Measurements from ENCODE around the gene ADAMTS9.

The ADAMTS9 gene

DNA sequence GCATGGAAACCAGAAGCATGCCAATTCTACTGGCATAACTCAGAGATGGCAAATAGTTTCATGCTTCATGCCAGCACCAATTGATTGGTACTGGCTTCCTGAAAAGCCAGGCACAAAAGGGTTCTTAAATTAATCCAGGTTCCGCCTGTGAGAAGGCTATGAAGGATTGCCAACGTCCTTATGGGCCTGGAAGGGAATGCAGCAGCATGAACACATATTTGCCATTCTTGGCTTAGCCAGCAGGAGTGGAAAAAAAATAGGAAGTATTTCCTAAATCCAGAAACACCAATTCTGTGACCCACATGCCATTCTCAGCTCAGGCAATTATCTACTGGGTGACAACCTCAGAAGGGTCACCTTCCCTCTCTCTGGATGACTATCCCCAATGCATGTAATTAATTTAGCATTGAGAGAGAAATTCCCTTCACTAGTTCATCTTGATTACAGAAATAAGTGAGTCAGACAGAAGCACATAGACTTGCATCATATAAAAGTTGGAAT, 36.0 kb downstream of the ADAMTS9 start:
- DNase-seq: no peak

GRCh38 chr3:64651303-64651702, 36.5 kb downstream of the ADAMTS9 start:
- DNase-seq: no peak

DNA sequence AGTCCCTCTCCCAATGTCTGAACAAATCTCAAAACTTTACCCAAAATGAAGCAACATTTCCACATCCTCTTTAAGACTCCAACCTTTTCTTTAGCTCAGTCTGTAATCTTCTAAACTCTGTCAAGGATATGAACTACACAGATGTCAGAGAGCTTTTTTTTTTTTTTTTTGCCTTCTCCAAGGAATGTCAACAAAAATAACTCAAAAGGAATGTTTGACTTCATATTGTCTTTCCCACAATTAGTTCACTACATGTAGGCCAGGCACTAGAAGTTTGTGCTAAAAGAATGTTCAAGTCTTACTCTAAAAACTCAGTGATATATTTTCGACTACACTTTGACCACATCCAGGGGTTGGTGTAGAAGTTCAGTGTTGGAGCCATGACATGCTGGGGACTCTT, 37.1 kb downstream of the ADAMTS9 start:
- DNase-seq: no peak

DNA sequence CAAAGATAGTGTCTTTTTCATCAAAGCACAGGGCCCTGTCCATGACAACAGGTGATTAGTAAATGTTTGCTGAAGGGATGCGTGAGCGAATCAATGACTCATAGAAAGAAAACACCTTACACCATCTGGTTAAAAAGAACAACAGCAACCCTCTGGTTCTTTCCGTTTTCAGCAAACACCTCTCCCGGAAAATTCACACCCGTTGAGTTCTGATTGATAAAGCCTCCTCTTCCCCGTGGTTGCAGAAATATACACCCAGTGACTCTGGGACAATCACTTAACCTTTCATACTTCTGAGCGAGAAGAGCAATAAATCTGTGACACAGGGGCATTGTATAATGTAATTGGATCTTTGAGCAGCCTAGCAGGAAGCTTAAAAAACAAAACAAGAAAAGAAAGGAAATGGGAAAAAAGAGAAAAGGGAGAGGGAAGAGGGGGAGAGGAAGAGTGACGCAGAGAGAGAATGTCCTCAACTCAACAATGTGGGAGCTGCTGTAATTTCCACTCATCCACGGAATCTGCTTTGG, 37.6 kb downstream of the ADAMTS9 start:
- no peak for DNase-seq

DNA sequence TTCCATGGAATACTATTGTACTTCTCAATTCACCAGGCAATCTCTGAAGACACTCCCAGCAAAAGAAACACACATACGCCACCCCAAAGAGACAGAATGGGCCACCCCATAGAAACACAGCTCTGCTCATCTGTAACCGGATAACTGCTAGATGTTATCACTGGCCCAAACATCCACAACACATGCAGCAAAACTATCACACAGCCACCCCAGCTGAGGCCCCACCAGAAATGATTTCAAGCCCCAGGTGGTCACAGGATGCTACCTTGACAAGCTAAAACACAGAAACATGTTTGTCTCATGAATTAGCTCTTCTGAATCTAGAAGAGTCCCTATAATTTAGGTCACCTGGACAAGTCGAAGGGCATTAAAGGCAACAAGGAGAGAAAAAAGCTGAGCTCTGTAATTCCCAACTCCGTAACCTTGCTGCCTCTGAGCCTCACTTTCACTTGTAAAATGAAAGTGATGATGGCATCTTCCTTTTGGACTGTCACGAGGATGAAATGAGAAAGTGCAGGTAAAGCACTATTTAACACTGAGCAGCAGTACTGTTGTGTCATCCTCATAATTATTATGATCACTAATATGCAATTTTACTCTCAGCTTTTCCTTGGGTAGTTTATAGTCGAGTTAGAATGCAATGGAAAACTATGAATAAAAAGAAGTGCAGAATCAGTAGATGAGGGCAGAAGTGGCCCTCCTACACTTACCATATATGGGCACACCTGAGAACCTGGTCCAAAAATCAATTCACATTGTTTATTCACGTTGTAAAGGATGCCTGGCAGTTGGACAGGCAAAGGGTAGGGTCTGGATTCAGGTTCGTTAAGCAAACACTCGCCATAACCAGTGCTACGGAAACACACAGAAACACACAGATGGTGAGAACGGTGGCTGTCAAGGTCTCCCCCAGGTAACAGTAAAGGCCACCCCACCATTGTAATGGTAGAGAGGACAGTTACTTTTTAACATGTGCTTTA, 38.6 kb downstream of the ADAMTS9 start:
- no peak for DNase-seq

GRCh38 chr3:64647825-64648224, 40.0 kb downstream of the ADAMTS9 start:
- no peak for DNase-seq

DNA sequence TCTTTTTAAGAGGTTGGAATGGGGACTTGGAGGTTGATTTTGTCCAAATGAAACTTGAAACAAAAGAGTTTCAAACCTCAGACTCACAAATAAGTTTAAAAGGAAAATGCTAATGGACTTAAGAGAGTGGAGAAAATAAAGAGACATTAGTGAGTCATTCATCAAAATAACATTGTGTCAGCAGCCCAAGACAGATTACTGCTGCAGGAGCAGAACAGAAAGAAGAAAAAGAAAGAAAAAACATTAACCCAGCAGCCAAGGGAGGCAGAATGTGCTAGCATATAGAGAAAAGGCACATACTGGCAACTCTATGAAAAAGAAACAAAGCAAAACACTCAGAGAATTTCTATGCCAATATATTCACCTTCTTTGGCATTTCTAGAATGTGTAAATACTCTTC, 42.6 kb downstream of the ADAMTS9 start:
- DNase-seq: no peak

GRCh38 chr3:64644483-64644882, 43.3 kb downstream of the ADAMTS9 start:
- no peak for DNase-seq

GRCh38 chr3:64642327-64643151, 45.3 kb downstream of the ADAMTS9 start:
- no peak for DNase-seq

- DNase-seq: no peak
Measured at GRCh38 chr3:64638981-64639481, 48.8 kb downstream of the ADAMTS9 start.

- DNase-seq: no peak
Measured at GRCh38 chr3:64638511-64638910, 49.3 kb downstream of the ADAMTS9 start.

GRCh38 chr3:64634417-64634816, 53.4 kb downstream of the ADAMTS9 start:
- DNase-seq: no peak

GRCh38 chr3:64631951-64632350, 55.8 kb downstream of the ADAMTS9 start:
- DNase-seq: no peak

- DNase-seq: no peak
Measured at GRCh38 chr3:64627471-64628321, 60.1 kb downstream of the ADAMTS9 start.

DNA sequence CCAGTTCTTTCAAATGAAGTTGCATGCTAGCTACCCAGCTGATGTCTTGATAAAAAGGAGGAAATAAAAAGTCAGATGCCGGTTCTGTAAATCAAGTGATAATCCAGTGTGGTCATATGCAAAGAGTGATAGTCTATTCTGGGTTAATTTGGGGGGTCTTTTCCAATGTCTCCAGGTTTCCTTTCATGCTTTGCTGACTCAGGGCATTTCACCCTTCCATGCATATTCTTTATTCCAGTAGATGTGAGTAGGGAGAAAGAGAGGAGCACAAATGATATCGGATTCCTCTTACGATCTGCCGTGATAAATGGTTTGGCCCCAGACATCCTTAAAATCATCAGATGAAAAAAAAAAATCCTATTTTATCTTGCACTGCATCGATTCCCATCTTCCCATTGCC, 60.8 kb downstream of the ADAMTS9 start:
- DNase-seq: no peak

GRCh38 chr3:64625381-64625780, 62.4 kb downstream of the ADAMTS9 start:
- no peak for DNase-seq

DNA sequence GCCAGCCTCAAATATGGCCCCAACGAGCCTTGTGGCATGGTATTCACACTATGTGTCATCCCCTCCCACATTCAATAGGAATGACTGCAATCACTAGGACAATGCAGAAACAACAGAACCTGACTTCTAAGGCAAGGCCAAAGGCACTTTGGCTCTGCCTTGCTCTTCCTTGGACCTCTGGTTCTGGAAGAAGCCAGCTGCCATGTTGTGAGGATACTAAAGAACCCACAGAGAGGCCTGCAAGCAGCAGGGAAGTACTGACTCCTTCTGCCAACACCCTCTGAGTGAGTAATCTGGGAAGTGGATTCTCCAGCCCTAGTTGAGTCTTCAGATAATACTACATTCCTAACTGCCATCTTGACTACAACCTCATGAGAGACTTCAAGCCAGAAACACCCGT, 64.7 kb downstream of the ADAMTS9 start:
- no peak for DNase-seq

DNA sequence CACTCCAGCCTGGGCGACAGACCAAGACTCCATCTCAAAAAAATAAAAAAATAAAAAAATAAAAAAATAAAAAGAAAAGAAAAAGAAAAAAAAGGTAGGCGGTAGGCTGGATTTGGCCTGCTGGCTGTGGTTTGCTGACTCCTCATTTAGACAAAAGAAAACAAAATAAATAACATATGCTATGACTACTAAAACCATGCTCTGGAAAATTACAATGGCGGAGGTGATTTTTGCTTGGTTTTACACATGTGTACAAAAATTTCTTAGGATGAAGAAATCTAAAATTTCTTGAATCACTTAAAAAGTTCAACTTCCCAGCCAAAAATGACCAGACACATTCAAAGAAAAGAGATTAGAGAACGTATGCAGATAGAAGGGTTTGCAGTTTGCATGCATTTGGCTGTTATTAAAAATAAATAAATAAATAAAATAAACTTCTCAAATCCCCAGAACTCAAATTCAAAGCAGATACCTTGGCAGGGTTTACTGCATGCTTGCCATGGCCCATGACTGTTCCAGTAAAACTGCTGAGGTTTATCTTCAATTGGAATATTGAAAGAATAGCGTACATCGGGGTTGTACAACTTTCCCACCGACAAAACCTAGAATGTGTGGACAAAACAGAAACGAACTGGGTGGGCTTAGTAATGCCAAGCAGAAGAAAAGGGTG, 65.9 kb downstream of the ADAMTS9 start:
- no peak for DNase-seq

DNA sequence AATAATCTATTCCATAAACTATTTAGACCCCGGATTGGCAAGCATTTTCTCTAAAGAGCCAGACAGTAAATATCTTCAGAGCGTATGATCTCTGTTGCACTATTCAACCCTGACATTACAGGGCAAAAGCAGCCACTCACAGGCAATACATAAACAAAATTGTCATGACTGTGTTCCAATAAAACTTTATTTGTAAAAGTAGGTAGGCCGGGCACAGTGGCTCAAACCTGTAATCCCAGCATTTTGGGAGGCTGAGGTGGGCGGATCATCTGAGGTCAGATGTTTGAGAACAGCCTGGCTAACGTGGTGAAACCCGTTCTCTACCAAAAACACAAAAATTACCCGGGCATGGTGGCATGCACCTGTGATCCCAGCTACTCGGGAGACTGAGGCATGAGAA, 66.5 kb downstream of the ADAMTS9 start:
- DNase-seq: no peak

GRCh38 chr3:64620020-64620419, 67.8 kb downstream of the ADAMTS9 start:
- DNase-seq: no peak

DNA sequence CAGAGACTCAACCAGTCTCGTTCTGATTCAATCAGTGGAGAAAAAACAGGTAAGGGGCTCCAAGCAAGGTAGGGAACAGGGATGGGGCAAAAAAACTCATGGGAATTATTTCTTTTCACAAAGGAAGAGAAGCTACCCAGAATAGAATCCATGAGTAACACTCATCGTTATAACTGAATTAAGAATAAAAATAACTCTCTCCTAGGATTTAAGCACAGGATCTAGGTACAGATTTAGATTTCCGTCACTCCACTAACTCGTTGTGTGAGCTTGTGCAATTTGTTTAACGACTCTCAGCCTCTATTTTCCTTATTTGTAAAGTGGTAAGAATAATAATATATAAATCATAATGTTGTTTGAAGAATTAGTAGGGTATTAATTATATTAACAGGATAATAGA, 68.6 kb downstream of the ADAMTS9 start:
- DNase-seq: no peak

DNA sequence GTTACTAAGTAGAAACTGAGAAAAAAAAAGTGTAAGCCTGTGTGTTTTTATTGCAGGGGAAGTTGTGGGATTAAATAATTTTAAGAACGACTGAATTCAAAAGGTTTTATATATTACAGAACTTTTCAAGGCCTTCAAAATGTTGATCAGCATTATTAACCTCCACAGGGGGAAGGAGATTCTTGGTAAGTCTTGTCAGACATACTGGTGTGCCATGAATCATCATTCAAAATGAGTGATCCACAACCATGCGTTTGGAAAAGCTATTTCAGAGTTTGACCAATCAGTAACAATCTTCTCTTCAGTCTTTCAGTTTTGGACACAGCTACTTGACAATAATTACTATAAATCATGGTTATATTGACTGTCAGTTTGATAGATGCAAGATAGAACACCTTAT, 70.2 kb downstream of the ADAMTS9 start:
- DNase-seq: no peak

Data from inflammatory macrophage treated with lipopolysaccharide for 1 hour (primary cell).